ENCODE data around the gene SLC5A5. TPM values are rescaled to one million over a fixed set of nuclear protein-coding genes. Genes with fewer than 3 reads are reported as not detected.

Gene SLC5A5
- total RNA-seq, 2 donors from 2014 or later = not detected

- Histone ChIP-seq H3K9me3 (no peaks in the 10 kb centered on the region), H3K4me1 (peaks cover 9% of the 10 kb centered on the region), H3K27me3 (peaks cover 10% of the 10 kb centered on the region), H3K27ac (peak overlapping the region; percentile 61), H3K36me3 (peaks cover 22% of the 10 kb centered on the region), H3K4me3 (no peak overlapping the region), H3K9ac (ENCODE audit: low read depth in 2 of 2, low read length in 2 of 2) (peak overlapping the region in 1 of 2 donors; percentile 55)
- intact Hi-C loops (cut with DNase I) = loop anchor here (5.0 kb wide), 1 partner anchor 131 kb away; no protein-coding TSS in a partner anchor
- TF ChIP-seq CTCF (IDR thresholded peaks at IDR 0.05) = no peak
- DNase-seq = no peak
These were observed 5.3 kb upstream of the SLC5A5 start for GRCh38 chr19:17866312-17866963.

- intact Hi-C loops (cut with DNase I) = loop anchor here (5.0 kb wide), 1 partner anchor 130 kb away; no protein-coding TSS in a partner anchor
- no peak overlapping the region for H3K4me3 ChIP-seq
- DNase-seq = no peak
- TF ChIP-seq CTCF (IDR thresholded peaks at IDR 0.05) = no peak
- peaks cover 16% of the 10 kb centered on the region for H3K27me3 ChIP-seq
- H3K4me1 ChIP-seq = peaks cover 9% of the 10 kb centered on the region
- H3K9ac ChIP-seq (ENCODE audit: low read depth in 2 of 2, low read length in 2 of 2) = no peak overlapping the region
- H3K27ac ChIP-seq = no peak overlapping the region
- no peaks in the 10 kb centered on the region for H3K9me3 ChIP-seq
- peaks cover 16% of the 10 kb centered on the region for H3K36me3 ChIP-seq
These were observed 4.7 kb upstream of the SLC5A5 start for GRCh38 chr19:17866964-17867486.

- no peak for DNase-seq
- Histone ChIP-seq H3K4me1 (peaks cover 11% of the 10 kb centered on the region), H3K9me3 (no peaks in the 10 kb centered on the region), H3K36me3 (peaks cover 3% of the 10 kb centered on the region), H3K4me3 (no peak overlapping the region), H3K27me3 (peaks cover 32% of the 10 kb centered on the region), H3K27ac (no peak overlapping the region), H3K9ac (ENCODE audit: low read depth in 2 of 2, low read length in 2 of 2) (no peak overlapping the region)
- TF ChIP-seq CTCF (IDR thresholded peaks at IDR 0.05) = no peak
- intact Hi-C loops (cut with DNase I) = loop anchor here (5.0 kb wide), 1 partner anchor 129 kb away; no protein-coding TSS in a partner anchor
These were observed 3.1 kb upstream of the SLC5A5 start for GRCh38 chr19:17868669-17869068.

- Histone ChIP-seq H3K36me3 (no peaks in the 10 kb centered on the region), H3K27ac (no peak overlapping the region), H3K9me3 (no peaks in the 10 kb centered on the region), H3K27me3 (peaks cover 35% of the 10 kb centered on the region), H3K4me1 (peaks cover 11% of the 10 kb centered on the region), H3K9ac (ENCODE audit: low read depth in 2 of 2, low read length in 2 of 2) (no peak overlapping the region), H3K4me3 (no peak overlapping the region)
- intact Hi-C loops (cut with DNase I) = loop anchor here (5.0 kb wide), 1 partner anchor 128 kb away; no protein-coding TSS in a partner anchor
- no peak for TF ChIP-seq CTCF (IDR thresholded peaks at IDR 0.05)
- DNase-seq = no peak
These were observed 2.6 kb upstream of the SLC5A5 start for GRCh38 chr19:17869114-17869608.

- no peak for DNase-seq
- intact Hi-C loops (cut with DNase I) = no loop called here
- H3K9me3 ChIP-seq = no peaks in the 10 kb centered on the region
- TF ChIP-seq CTCF (IDR thresholded peaks at IDR 0.05) = no peak
- peaks cover 5% of the 10 kb centered on the region for H3K4me1 ChIP-seq
- H3K9ac ChIP-seq (ENCODE audit: low read depth in 2 of 2, low read length in 2 of 2) = no peak overlapping the region
- H3K36me3 ChIP-seq = no peaks in the 10 kb centered on the region
- peaks cover 35% of the 10 kb centered on the region for H3K27me3 ChIP-seq
- no peak overlapping the region for H3K4me3 ChIP-seq
- H3K27ac ChIP-seq = no peak overlapping the region
These were observed 490 bp upstream of the SLC5A5 start for GRCh38 chr19:17871032-17871877.

Data from colonic mucosa (tissue), 4 donors.